Measurements from ENCODE around the gene CENPT.
A peak's percentile ranks its signal among the peaks of the same experiment; 100 is the strongest.
"Not testable (repeated sequence)": the region's sequence is repeated elsewhere in the genome, so short reads cannot be mapped to it uniquely, and the experiment has no call there.

The CENPT gene

GRCh38 chr16:67842509-67843342 is 4.8 kb downstream of the CENPT start:
- Histone ChIP-seq H3K36me3 (no peaks in the 10 kb centered on the region), H3K27me3 (no peaks in the 10 kb centered on the region), H3K9me3 (no peaks in the 10 kb centered on the region), H3K4me1 (no peaks in the 10 kb centered on the region), H3K4me3 (ENCODE audit: low read depth, low read length) (peak overlapping the region; percentile 92)
- peak; percentile 73 for DNase-seq
- TF ChIP-seq, protein P1, sequence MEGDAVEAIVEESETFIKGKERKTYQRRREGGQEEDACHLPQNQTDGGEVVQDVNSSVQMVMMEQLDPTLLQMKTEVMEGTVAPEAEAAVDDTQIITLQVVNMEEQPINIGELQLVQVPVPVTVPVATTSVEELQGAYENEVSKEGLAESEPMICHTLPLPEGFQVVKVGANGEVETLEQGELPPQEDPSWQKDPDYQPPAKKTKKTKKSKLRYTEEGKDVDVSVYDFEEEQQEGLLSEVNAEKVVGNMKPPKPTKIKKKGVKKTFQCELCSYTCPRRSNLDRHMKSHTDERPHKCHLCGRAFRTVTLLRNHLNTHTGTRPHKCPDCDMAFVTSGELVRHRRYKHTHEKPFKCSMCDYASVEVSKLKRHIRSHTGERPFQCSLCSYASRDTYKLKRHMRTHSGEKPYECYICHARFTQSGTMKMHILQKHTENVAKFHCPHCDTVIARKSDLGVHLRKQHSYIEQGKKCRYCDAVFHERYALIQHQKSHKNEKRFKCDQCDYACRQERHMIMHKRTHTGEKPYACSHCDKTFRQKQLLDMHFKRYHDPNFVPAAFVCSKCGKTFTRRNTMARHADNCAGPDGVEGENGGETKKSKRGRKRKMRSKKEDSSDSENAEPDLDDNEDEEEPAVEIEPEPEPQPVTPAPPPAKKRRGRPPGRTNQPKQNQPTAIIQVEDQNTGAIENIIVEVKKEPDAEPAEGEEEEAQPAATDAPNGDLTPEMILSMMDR (IDR thresholded peaks at IDR 0.05; ENCODE audit: low read depth, low read length): peak; percentile 40; the same call in 1 of the 2 replicates

DNA sequence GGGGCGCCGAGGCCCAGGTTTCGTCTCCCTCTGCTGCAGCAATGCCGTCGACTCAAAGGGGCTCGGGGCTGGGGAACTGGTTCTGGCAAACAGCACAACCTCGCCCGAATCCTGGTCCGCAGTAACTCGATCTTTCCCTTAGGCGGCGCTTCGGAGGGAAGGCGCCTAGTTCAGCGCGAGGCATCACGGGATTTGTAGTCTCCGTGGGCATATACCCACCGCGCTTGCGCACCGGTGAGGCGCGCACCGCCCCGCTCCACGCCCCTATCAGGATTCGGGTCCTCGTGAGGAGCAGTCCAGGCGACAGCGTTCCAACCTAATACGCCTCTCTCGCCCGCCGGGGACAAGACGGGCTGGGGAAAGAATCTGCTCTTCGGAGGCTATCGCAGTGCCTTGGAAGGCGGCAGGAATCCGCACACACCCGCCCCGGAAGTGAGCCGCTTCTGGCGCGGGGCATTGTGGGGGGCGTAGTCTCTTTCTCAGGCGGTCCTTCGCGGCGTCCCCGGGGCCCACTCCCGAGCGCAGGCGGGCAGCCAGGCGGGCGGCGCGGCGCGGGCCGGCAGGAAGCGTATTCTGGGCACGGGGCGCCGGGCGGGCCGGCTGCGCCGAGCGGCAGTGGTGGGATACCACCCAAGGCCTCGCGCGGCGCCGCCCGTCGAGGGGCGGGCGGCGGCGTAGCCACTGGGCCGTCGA is 5.5 kb downstream of the CENPT start, which contains the start of gene THAP11:
THAP11 (plus strand) TSS at position 505 of the 693 bp plus-strand sequence. CDS start 235 bp downstream, outside the sequence.
- Histone ChIP-seq H3K36me3 (no peaks in the 10 kb centered on the region), H3K27me3 (no peaks in the 10 kb centered on the region), H3K4me1 (no peaks in the 10 kb centered on the region), H3K4me3 (ENCODE audit: low read depth, low read length) (peak within 1 kb of the TSS; percentile 92), H3K9me3 (no peaks in the 10 kb centered on the region)
- DNase-seq: peak; percentile 96
- TF ChIP-seq, protein P1 (IDR thresholded peaks at IDR 0.05; ENCODE audit: low read depth, low read length): peak; percentile 78

DNA sequence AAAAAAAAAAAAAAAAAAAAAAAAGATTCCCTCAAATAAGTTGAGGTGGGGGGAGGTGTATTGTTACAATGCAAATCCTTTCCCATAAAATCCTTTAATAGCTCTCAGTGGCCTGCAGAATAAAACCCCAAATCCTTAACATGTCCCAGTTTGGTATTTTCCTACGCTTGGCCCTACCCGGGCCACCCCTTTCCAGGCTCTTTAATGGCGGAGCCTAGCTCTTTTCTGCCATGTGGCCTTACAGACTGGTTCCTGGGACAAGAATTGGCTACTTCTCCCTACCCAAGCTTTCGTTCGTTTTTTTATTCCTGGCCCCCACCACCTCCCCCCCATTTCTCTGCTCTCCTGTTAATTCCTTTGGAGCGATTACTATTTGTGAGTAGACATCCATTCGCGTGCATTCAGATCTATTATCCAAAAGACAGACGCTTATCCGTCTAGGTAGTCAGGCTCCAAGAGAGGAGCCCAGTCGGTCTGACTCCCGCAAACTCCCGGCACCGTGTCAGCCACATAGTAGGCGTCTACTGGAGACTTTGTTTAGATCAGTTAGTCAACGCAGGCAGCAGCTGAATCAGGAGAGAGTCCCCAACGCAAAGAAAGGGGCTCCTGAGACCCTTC is 6.2 kb downstream of the CENPT start:
- no peaks in the 10 kb centered on the region for H3K36me3 ChIP-seq
- H3K4me1 ChIP-seq: no peaks in the 10 kb centered on the region
- TF ChIP-seq, protein P1 (IDR thresholded peaks at IDR 0.05; ENCODE audit: low read depth, low read length): no peak
- H3K9me3 ChIP-seq: no peaks in the 10 kb centered on the region
- no peak for DNase-seq
- H3K4me3 ChIP-seq (ENCODE audit: low read depth, low read length): peak overlapping the region; percentile 92
- no peaks in the 10 kb centered on the region for H3K27me3 ChIP-seq

GRCh38 chr16:67837811-67838210 is 9.7 kb downstream of the CENPT start:
- Histone ChIP-seq H3K36me3 (no peaks in the 10 kb centered on the region), H3K4me3 (ENCODE audit: low read depth, low read length) (no peak overlapping the region), H3K27me3 (no peaks in the 10 kb centered on the region), H3K9me3 (no peaks in the 10 kb centered on the region), H3K4me1 (no peaks in the 10 kb centered on the region)
- TF ChIP-seq, protein P1 (IDR thresholded peaks at IDR 0.05; ENCODE audit: low read depth, low read length): no peak
- DNase-seq: no peak

DNA sequence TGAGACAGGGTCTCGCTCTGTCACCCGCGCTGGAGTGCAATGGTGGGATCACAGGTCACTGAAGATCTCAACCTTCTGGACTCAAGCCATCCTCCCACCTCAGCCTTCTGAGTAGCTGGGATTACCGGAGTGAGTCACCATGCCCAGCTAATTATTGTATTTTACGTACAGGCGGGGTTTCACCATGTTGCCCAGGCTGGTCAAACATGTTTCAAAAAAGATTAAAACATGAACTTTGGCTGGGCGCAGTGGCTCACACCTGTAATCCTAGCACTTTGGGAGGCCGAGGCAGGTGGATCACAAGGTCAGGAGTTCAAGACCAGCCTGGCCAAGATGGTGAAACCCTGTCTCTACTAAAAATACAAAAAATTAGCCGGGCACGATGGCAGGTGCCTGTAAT is 10.3 kb downstream of the CENPT start:
- not testable (repeated sequence) for H3K4me1 ChIP-seq; H3K9me3 ChIP-seq; DNase-seq; H3K36me3 ChIP-seq; H3K27me3 ChIP-seq; H3K4me3 ChIP-seq (ENCODE audit: low read depth, low read length)

- H3K36me3 ChIP-seq: peaks cover 23% of the 10 kb centered on the region
- TF ChIP-seq, protein P1 (IDR thresholded peaks at IDR 0.05; ENCODE audit: low read depth, low read length): no peak
- H3K4me1 ChIP-seq: no peaks in the 10 kb centered on the region
- H3K4me3 ChIP-seq (ENCODE audit: low read depth, low read length): peak overlapping the region; percentile 88
- no peaks in the 10 kb centered on the region for H3K27me3 ChIP-seq
- DNase-seq: no peak
- H3K9me3 ChIP-seq: no peaks in the 10 kb centered on the region
Measured at GRCh38 chr16:67834242-67834614, 13.3 kb downstream of the CENPT start.

Data from BE2C (cell line).